Adrenal gland (tissue), 12 donors: Measurements from ENCODE around the gene CELF2. TPM values are rescaled to one million over a fixed set of nuclear protein-coding genes. Genes with fewer than 3 reads are reported as not detected.

Experiments used
- DNase-seq, 7 donors: peaks; one replicate each; pipeline ENCODE4 v3.0.0-alpha.2; 2019 to 2020
- H3K27ac ChIP-seq, 5 donors: fragments of 200-600 bp; sonication (generic) in 4 of 5; 1 replicate in 3 of 5; 2 replicates in 2 of 5; pipeline versions ENCODE4 v1.5.1 to v1.8.0; 2016 to 2020; ENCODE audit warnings: mild to moderate bottlenecking in 1 of 5
- H3K27me3 ChIP-seq: fragments of 200-600 bp; 2 replicates; pipeline ENCODE4 v1.8.0; 2021
- H3K36me3 ChIP-seq, 2 donors: fragments of 200-600 bp; replicated peaks in 1 of 2; 1 replicate in 1 of 2; 2 replicates in 1 of 2; pipeline versions ENCODE4 v1.5.1 to v1.8.0; 2018 to 2022
- H3K4me1 ChIP-seq, 2 donors: fragments of 200-600 bp; replicated peaks in 1 of 2; 1 replicate in 1 of 2; 2 replicates in 1 of 2; pipeline versions ENCODE4 v1.5.1 to v1.8.0; 2018 to 2021
- H3K4me3 ChIP-seq, 4 donors: fragments of 200-600 bp; sonication (generic) in 3 of 4; one replicate each; pipeline ENCODE4 v1.5.1; 2016 to 2018
- H3K9me3 ChIP-seq, 3 donors: fragments of 200-600 bp; sonication (generic) in 1 of 3; replicated peaks in 1 of 3; 1 replicate in 2 of 3; 2 replicates in 1 of 3; pipeline versions ENCODE4 v1.5.1 to v1.8.0; 2016 to 2021
- POLR2A ChIP-seq, 2 donors: fragments of 450-650 bp; IDR thresholded peaks; one replicate each; pipeline ENCODE4 v1.6.1; 2017; ENCODE audit warnings: antibody characterized with exemption in 2 of 2, mild to moderate bottlenecking in 2 of 2, moderate library complexity in 1 of 2
- WGBS, 4 donors: extraction: QIAGEN DNeasy Blood & Tissue Kit in 2 of 4; methylation state at CpG; one replicate each; pipeline versions ENCODE4 v1.1.5 to v1.1.7; 2013 to 2017; 5-methylcytosine and 5-hydroxymethylcytosine counted together
- intact Hi-C, 2 donors: fragments of 100-400 bp; cut with DNase I; formaldehyde crosslinking; loops; one replicate each; pipeline versions ENCODE4 v1.14.1 to v1.15.0; 2022 to 2023
- polyA plus RNA-seq, 3 donors: library from polyadenylated mRNA; stranded (reverse); fragments of 200-250 nt in 2 of 3; fragments of 350-450 nt in 1 of 3; fragmentation: Illumina TruSeq in 1 of 3; extraction: RNeasy Lipid Tissue Mini Kit (QIAGEN cat#74804) in 1 of 3; gene quantifications; one replicate each; pipeline ENCODE4 v1.2.3, GENCODE V29; 2013 to 2014
- total RNA-seq, 9 donors: library from RNA; depleted of rRNA in 4 of 9; stranded (reverse); fragments of >200 nt in 4 of 9; fragments of 120-200 nt in 1 of 9; fragmentation: NEBNext Ultra II Directional in 1 of 9; extraction: Animal tissue kit (Norgen Biotek cat#: 25700) in 1 of 9; gene quantifications; one replicate each; pipeline versions ENCODE4 v1.1.0 to v1.2.4, GENCODE V29; 2013 to 2023
- TF ChIP-seq, protein P1 (sequence below), 6 experiments: fragments of 450-650 bp in 4 of 6; fragments of 200-600 bp in 2 of 6; sonication (generic) in 1 of 6; IDR thresholded peaks; 1 replicate in 5 of 6; 2 replicates in 1 of 6; pipeline versions ENCODE4 v1.5.1 to v1.8.0; 2016 to 2021; ENCODE audit warnings: antibody characterized with exemption in 6 of 6, mild to moderate bottlenecking in 2 of 6, moderate library complexity in 1 of 6
- donor health status: healthy with polysubstance abuse.
- donor health status: Bipolar disorder and iron deficiency.
- donor health status: DM: yes; HTN: yes; CAD: no.
- donor health status: DM: no; HTN: no; CAD: no.
- donor health status: DM: no; HTN: no; CAD: no.
- donor health status: DM: yes; HTN: yes; CAD: no.

CELF2 gene
- total and polyA plus RNA-seq, 12 donors, result 2.7 to 26.0 (median 10.3) TPM

DNA sequence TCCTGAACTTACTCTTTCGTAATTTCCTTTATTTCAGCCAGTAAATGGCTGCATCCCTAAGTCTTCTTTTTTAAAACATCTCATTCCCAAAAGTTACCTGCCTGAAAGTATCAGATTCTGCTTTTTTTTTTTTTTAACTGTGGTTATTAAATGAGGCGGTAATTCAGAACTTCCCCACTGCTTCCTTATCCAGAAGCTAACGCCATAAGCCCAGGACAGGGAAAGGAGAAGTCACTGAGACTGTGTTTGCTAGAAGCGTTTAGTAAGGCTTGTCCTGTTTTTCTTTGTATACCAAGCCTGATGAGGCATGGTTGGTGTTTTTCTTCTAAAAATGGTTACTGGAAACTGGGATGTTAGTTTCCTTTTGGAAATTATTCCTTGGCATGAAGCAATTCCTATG lies 197.8 kb downstream of the CELF2 start:
- DNase-seq, result no peak
- no peak for TF ChIP-seq POLR2A (IDR thresholded peaks at IDR 0.05)
- TF ChIP-seq, protein P1, sequence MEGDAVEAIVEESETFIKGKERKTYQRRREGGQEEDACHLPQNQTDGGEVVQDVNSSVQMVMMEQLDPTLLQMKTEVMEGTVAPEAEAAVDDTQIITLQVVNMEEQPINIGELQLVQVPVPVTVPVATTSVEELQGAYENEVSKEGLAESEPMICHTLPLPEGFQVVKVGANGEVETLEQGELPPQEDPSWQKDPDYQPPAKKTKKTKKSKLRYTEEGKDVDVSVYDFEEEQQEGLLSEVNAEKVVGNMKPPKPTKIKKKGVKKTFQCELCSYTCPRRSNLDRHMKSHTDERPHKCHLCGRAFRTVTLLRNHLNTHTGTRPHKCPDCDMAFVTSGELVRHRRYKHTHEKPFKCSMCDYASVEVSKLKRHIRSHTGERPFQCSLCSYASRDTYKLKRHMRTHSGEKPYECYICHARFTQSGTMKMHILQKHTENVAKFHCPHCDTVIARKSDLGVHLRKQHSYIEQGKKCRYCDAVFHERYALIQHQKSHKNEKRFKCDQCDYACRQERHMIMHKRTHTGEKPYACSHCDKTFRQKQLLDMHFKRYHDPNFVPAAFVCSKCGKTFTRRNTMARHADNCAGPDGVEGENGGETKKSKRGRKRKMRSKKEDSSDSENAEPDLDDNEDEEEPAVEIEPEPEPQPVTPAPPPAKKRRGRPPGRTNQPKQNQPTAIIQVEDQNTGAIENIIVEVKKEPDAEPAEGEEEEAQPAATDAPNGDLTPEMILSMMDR (IDR thresholded peaks at IDR 0.05), result no peak
- H3K4me1 ChIP-seq, result peaks cover 0 to 5% of the 10 kb centered on the region in 2 donors
- no peaks in the 10 kb centered on the region for H3K27me3 ChIP-seq
- no peak overlapping the region for H3K27ac ChIP-seq
- WGBS, 4 donors, result 70 to 88% (median 83%) methylated on average over 4 of the region's 4 CpGs
- no peaks in the 10 kb centered on the region for H3K9me3 ChIP-seq
- H3K4me3 ChIP-seq, result no peak overlapping the region
- no peaks in the 10 kb centered on the region for H3K36me3 ChIP-seq
- intact Hi-C loops, result no loop called here

DNA sequence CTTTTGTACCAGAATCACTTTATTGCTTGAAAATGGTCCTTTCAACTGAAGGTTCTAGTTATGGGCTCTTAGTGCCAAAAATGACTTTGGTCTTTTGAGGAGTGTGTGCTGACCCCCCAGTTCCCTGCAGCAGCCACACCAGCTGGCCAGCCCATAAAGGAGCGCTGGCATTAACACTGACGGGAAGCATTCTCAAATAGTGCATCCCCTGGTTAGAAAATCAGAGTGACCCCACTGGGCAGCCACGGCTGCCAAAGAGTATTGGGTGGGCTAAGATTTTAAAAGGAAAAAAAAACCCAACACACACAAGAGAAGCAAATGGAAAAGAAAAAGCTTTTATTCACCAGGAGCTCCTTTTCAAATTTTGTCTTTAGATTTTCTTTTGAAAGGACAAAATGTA lies 199.8 kb downstream of the CELF2 start:
- TF ChIP-seq POLR2A (IDR thresholded peaks at IDR 0.05), result no peak
- TF ChIP-seq, protein P1 (IDR thresholded peaks at IDR 0.05), result no peak
- Histone ChIP-seq H3K27ac (no peak overlapping the region), H3K27me3 (no peaks in the 10 kb centered on the region), H3K9me3 (no peaks in the 10 kb centered on the region), H3K36me3 (no peaks in the 10 kb centered on the region), H3K4me1 (no peaks in the 10 kb centered on the region), H3K4me3 (no peak overlapping the region)
- DNase-seq, result no peak
- WGBS, 4 donors, result 84 to 93% (median 89%) methylated on average over 3 of the region's 3 CpGs
- intact Hi-C loops, result no loop called here

DNA sequence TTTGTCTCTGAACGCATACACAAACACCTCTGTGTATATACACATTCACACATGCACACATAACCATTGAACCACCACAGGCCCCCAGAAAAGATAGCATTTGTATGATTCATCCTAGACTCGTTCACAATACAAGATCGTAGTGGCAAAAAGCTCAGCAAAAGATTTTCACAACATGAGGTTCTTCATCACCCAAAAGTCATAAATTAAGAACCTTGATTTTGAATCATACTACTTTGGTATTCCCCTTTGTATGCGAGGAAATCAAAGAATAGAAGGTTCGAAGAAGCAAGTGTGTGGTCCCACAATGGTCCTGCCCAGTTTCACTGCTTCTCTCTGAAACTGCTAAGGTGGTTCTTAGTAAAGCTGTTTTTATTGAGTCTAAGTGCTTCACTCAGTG lies 200.7 kb downstream of the CELF2 start:
- Histone ChIP-seq H3K9me3 (no peaks in the 10 kb centered on the region), H3K27me3 (no peaks in the 10 kb centered on the region), H3K27ac (no peak overlapping the region), H3K4me1 (no peaks in the 10 kb centered on the region), H3K4me3 (no peak overlapping the region), H3K36me3 (no peaks in the 10 kb centered on the region)
- DNase-seq, result no peak
- intact Hi-C loops, result no loop called here
- 70 to 85% (median 79%) methylated on average over 5 of the region's 5 CpGs for WGBS, 4 donors
- TF ChIP-seq, protein P1 (IDR thresholded peaks at IDR 0.05), result no peak
- TF ChIP-seq POLR2A (IDR thresholded peaks at IDR 0.05), result no peak

DNA sequence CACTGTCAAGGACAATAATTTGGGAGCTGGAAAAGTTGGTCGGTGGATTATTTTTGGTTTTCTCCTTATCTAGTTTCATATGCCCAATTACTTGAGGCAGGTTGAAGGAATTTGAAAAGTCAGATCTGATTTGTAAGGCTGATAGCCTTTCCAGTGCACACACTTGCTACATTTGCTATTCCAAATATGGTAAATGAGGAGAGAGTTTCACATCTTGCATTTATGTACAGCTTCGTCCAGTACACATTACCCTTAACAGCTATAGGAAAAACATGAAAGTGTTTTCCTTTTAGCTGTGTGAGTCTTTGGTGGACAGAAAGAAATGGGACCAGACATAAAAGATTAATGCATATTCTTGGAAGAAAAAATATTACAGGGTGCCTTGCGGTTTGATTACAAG lies 201.8 kb downstream of the CELF2 start:
- no peaks in the 10 kb centered on the region for H3K27me3 ChIP-seq
- no peak overlapping the region for H3K4me3 ChIP-seq
- no peaks in the 10 kb centered on the region for H3K9me3 ChIP-seq
- H3K27ac ChIP-seq, result no peak overlapping the region
- no peak for TF ChIP-seq POLR2A (IDR thresholded peaks at IDR 0.05)
- TF ChIP-seq, protein P1 (IDR thresholded peaks at IDR 0.05), result no peak
- no peaks in the 10 kb centered on the region for H3K4me1 ChIP-seq
- DNase-seq, result no peak
- intact Hi-C loops, result no loop called here
- no peaks in the 10 kb centered on the region for H3K36me3 ChIP-seq
- 77 to 80% (median 79%) methylated on average over 3 of the region's 3 CpGs for WGBS, 4 donors
